Measurements from ENCODE around the gene HIGD1A. TPM values are rescaled to one million over a fixed set of nuclear protein-coding genes. Genes with fewer than 3 reads are reported as not detected.

Gene HIGD1A
- total and polyA plus RNA-seq, 2 of the 4 experiments (the other 2 are of a cell fraction): 86.6 to 137 TPM

DNA sequence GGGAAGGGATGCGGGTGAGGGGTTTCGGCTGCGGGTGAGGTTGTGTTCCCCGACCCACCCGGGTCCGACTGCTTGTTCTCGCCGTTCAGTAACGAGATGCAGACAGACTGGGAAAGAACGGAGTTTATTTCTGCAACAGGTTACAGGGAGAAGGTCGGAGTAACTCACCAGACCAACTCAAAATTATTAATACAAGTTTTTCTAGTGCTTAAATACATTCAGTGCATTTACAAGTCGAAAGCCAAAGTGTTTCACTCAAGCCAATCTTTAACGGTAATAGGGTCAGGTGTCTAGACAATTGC lies 492 bp upstream of the HIGD1A start:
- TF ChIP-seq POLR2A (IDR thresholded peaks at IDR 0.05; ENCODE audit: low read depth, low read length) (no peak), RAD21 (IDR thresholded peaks at IDR 0.05; ENCODE audit: low read length) (no peak), BHLHE40 (IDR thresholded peaks at IDR 0.05; ENCODE audit: low read depth, low read length) (no peak), SMC3 (IDR thresholded peaks at IDR 0.05; ENCODE audit: low read depth, low read length) (no peak), CEBPB (IDR thresholded peaks at IDR 0.05; ENCODE audit: low read depth, low read length) (no peak), RCOR1 (IDR thresholded peaks at IDR 0.05; ENCODE audit: insufficient replicate concordance, low read length) (no peak), MAZ (IDR thresholded peaks at IDR 0.05; ENCODE audit: borderline replicate concordance, low read depth, low read length) (no peak), MAFK (IDR thresholded peaks at IDR 0.05; ENCODE audit: low read depth, low read length) (no peak), FOS (IDR thresholded peaks at IDR 0.05; ENCODE audit: low read depth, low read length) (no peak), NFE2L2 (IDR thresholded peaks at IDR 0.05; ENCODE audit: low read depth, low read length) (no peak)
- TF ChIP-seq, protein P1, sequence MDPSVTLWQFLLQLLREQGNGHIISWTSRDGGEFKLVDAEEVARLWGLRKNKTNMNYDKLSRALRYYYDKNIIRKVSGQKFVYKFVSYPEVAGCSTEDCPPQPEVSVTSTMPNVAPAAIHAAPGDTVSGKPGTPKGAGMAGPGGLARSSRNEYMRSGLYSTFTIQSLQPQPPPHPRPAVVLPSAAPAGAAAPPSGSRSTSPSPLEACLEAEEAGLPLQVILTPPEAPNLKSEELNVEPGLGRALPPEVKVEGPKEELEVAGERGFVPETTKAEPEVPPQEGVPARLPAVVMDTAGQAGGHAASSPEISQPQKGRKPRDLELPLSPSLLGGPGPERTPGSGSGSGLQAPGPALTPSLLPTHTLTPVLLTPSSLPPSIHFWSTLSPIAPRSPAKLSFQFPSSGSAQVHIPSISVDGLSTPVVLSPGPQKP (IDR thresholded peaks at IDR 0.05; ENCODE audit: borderline replicate concordance, low read depth, low read length): no peak
- TF ChIP-seq, protein P2, sequence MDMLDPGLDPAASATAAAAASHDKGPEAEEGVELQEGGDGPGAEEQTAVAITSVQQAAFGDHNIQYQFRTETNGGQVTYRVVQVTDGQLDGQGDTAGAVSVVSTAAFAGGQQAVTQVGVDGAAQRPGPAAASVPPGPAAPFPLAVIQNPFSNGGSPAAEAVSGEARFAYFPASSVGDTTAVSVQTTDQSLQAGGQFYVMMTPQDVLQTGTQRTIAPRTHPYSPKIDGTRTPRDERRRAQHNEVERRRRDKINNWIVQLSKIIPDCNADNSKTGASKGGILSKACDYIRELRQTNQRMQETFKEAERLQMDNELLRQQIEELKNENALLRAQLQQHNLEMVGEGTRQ (IDR thresholded peaks at IDR 0.05; ENCODE audit: low read depth, low read length): no peak
- TF ChIP-seq, protein P3, sequence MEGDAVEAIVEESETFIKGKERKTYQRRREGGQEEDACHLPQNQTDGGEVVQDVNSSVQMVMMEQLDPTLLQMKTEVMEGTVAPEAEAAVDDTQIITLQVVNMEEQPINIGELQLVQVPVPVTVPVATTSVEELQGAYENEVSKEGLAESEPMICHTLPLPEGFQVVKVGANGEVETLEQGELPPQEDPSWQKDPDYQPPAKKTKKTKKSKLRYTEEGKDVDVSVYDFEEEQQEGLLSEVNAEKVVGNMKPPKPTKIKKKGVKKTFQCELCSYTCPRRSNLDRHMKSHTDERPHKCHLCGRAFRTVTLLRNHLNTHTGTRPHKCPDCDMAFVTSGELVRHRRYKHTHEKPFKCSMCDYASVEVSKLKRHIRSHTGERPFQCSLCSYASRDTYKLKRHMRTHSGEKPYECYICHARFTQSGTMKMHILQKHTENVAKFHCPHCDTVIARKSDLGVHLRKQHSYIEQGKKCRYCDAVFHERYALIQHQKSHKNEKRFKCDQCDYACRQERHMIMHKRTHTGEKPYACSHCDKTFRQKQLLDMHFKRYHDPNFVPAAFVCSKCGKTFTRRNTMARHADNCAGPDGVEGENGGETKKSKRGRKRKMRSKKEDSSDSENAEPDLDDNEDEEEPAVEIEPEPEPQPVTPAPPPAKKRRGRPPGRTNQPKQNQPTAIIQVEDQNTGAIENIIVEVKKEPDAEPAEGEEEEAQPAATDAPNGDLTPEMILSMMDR (conservative IDR thresholded peaks at IDR 0.05; ENCODE audit: low read depth, low read length): no peak
- WGBS, 2 experiments (ENCODE audit: extremely low coverage in 2 of 2, insufficient read length in 1 of 2): no CpG with 5 or more reads among the region's 13 CpGs
- Histone ChIP-seq H3K79me1 (ENCODE audit: low read depth in 1 of 2, low read length in 2 of 2) (peaks cover 18 to 33% of the 10 kb centered on the region in 2 experiments), H4K20me1 (ENCODE audit: insufficient read depth, low read length) (peaks cover 22% of the 10 kb centered on the region), H4K8ac (ENCODE audit: low read depth in 2 of 2, low read length in 2 of 2) (peak overlapping the region; percentile 77 to 79; a peak in 3 of 4 replicates), H3K4me3 (ENCODE audit: insufficient read depth, low read depth, low read length) (peak overlapping the region; percentile 83), H2BK15ac (ENCODE audit: low read depth, low read length) (no peak overlapping the region), H3K14ac (replicated peaks; ENCODE audit: low read depth, low read length) (no peak overlapping the region), H3K27me3 (ENCODE audit: control insufficient read depth, insufficient read depth, low read length) (peaks cover 2% of the 10 kb centered on the region; the same call in 1 of the 2 replicates), H3K36me3 (ENCODE audit: control insufficient read depth, insufficient read depth, low read length) (no peaks in the 10 kb centered on the region), H3K9ac (ENCODE audit: low read depth, low read length) (peak overlapping the region; percentile 51), H3K4ac (ENCODE audit: low read depth, low read length) (peak overlapping the region; percentile 29; the same call in 1 of the 2 replicates), H3K9me1 (ENCODE audit: insufficient read depth, low read length) (peaks cover 3% of the 10 kb centered on the region), H3K27ac (ENCODE audit: insufficient read depth, low read length) (peak overlapping the region; percentile 12; the same call in 1 of the 2 replicates), H2AK5ac (ENCODE audit: low read depth, low read length) (no peak overlapping the region), H3K18ac (ENCODE audit: low read depth, low read length) (no peak overlapping the region), H3K4me1 (ENCODE audit: control insufficient read depth, insufficient read depth, low read length) (peaks cover 3% of the 10 kb centered on the region; the same call in 1 of the 2 replicates), H3K9me3 (ENCODE audit: control insufficient read depth, insufficient read depth, low read length) (no peaks in the 10 kb centered on the region), H2BK5ac (ENCODE audit: low read depth, low read length, poor library complexity, severe bottlenecking) (no peak overlapping the region), H4K5ac (ENCODE audit: low read depth, low read length) (peak overlapping the region; percentile 33; the same call in 1 of the 2 replicates), H2AFZ (replicated peaks; ENCODE audit: low read length, poor library complexity) (peak overlapping the region; percentile 94), H2AK9ac (replicated peaks; ENCODE audit: low read depth, low read length, poor library complexity) (peak overlapping the region; percentile 7), H4K91ac (ENCODE audit: insufficient read depth, low read depth, low read length) (no peak overlapping the region), H3K23ac (ENCODE audit: low read depth, low read length) (no peak overlapping the region), H2BK120ac (ENCODE audit: low read depth, low read length) (peak overlapping the region; percentile 40; the same call in 1 of the 2 replicates), H3K56ac (ENCODE audit: extremely low read depth, insufficient read depth, low read length) (no peak overlapping the region), H2BK20ac (ENCODE audit: low read depth, low read length) (no peak overlapping the region), H3K4me2 (ENCODE audit: low read depth, low read length) (peak overlapping the region; percentile 96)
- CTCF ChIA-PET: interaction anchor here (1.2 kb wide), 1 partner anchor 27 kb away, joined by 3 read pairs; no protein-coding TSS in a partner anchor
- POLR2A ChIA-PET (ENCODE audit: unreplicated experiment): interaction anchor here (0.5 kb wide), 1 partner anchor 16 kb away, joined by 4 read pairs; no protein-coding TSS in a partner anchor
- dilution Hi-C loops (cut with HindIII; ENCODE audit: low sequenced_read_pairs, unreplicated experiment): no loop called here
- BruUV-seq (replicated peaks): no TSS peak
- intact Hi-C loops (cut with micrococcal nuclease): no loop called here
- in situ Hi-C loops (cut with MboI; ENCODE audit: low sequenced_read_pairs): no loop called here
- DNase-seq: no peak
- ATAC-seq (ENCODE audit: low read depth): peak; percentile 12

Data from IMR-90 (cell line).